WTC11 (cell line): ENCODE results near the gene SYTL5. TPM values are rescaled to one million over a fixed set of nuclear protein-coding genes. Genes with fewer than 3 reads are reported as not detected.

Experiments used
- ATAC-seq: fragments of 200-7000 bp; cut with Tn5 transposase; 2 replicates; pipeline ENCODE4 v1.10.0; 2021; ENCODE audit warnings: mild to moderate bottlenecking, moderate library complexity
- CTCF ChIA-PET: fragments of 300-600 bp; sonication (Branson Sonifier 250); formaldehyde crosslinking; loops from one replicate; lab custom pipeline; 2021; ENCODE audit warnings: antibody characterized with exemption; lab: Charles Lee
- POLR2A ChIA-PET: fragments of 350-600 bp; sonication (Branson Sonifier 250); formaldehyde crosslinking; loops from one replicate; lab custom pipeline; 2021; ENCODE audit warnings: antibody characterized with exemption; lab: Charles Lee
- DNase-seq: peaks from one replicate; pipeline ENCODE4 v3.0.0; 2021; ENCODE audit warnings: low spot score
- H3K27ac Mint-ChIP-seq: 2 replicates; pipeline ENCODE4 v1.8.0; 2021; ENCODE audit warnings: mixed read lengths
- H3K27me3 Mint-ChIP-seq: 2 replicates; pipeline ENCODE4 v1.8.0; 2021; ENCODE audit warnings: low read depth, mild to moderate bottlenecking, moderate library complexity, mixed read lengths
- H3K36me3 Mint-ChIP-seq: 2 replicates; pipeline ENCODE4 v1.8.0; 2021; ENCODE audit warnings: mixed read lengths
- H3K4me1 Mint-ChIP-seq: 2 replicates; pipeline ENCODE4 v1.8.0; 2022; ENCODE audit warnings: mixed read lengths
- H3K4me3 Mint-ChIP-seq: 2 replicates; pipeline ENCODE4 v1.8.0; 2021; ENCODE audit warnings: mild to moderate bottlenecking, moderate library complexity, mixed read lengths
- H3K9me3 Mint-ChIP-seq: 2 replicates; pipeline ENCODE4 v1.8.0; 2021; ENCODE audit warnings: mixed read lengths
- AR ChIP-seq: fragments of 250-450 bp; sonication (Bioruptor Pico); IDR thresholded peaks from 2 replicates; pipeline ENCODE4 v1.9.0; 2021; ENCODE audit warnings: mild to moderate bottlenecking
- ATF1 ChIP-seq: sonication (generic); formaldehyde crosslinking; IDR thresholded peaks from 2 replicates; pipeline ENCODE4 v1.8.1; 2023; ENCODE audit warnings: mild to moderate bottlenecking, moderate library complexity, missing genetic modification reagents
- CREM ChIP-seq: sonication (generic); formaldehyde crosslinking; IDR thresholded peaks from 2 replicates; pipeline ENCODE4 v1.8.1; 2022; ENCODE audit warnings: mild to moderate bottlenecking, missing genetic modification reagents, moderate library complexity
- CTCF ChIP-seq: fragments of 200-600 bp; IDR thresholded peaks from 2 replicates; pipeline ENCODE4 v1.8.0; 2022; ENCODE audit warnings: antibody characterized with exemption
- E2F4 ChIP-seq: sonication (generic); formaldehyde crosslinking; IDR thresholded peaks from 2 replicates; pipeline ENCODE4 v1.8.1; 2022; ENCODE audit warnings: low read depth, mild to moderate bottlenecking, moderate library complexity, missing genetic modification reagents, borderline replicate concordance
- ETV6 ChIP-seq: sonication (generic); formaldehyde crosslinking; IDR thresholded peaks from 2 replicates; pipeline ENCODE4 v1.8.1; 2022; ENCODE audit warnings: mild to moderate bottlenecking, missing genetic modification reagents
- FOXJ3 ChIP-seq: sonication (generic); formaldehyde crosslinking; IDR thresholded peaks from 2 replicates; pipeline ENCODE4 v1.9.0; 2021; ENCODE audit warnings: missing genetic modification reagents, mild to moderate bottlenecking, borderline replicate concordance
- FOXP1 ChIP-seq: sonication (generic); formaldehyde crosslinking; IDR thresholded peaks from 2 replicates; pipeline ENCODE4 v1.8.0; 2022; ENCODE audit warnings: missing genetic modification reagents, mild to moderate bottlenecking, moderate library complexity, borderline replicate concordance
- FOXP4 ChIP-seq: sonication (generic); formaldehyde crosslinking; IDR thresholded peaks from 2 replicates; pipeline ENCODE4 v1.8.0; 2022; ENCODE audit warnings: mild to moderate bottlenecking, missing genetic modification reagents
- GTF2I ChIP-seq: fragments of 250-450 bp; sonication (Bioruptor Pico); conservative IDR thresholded peaks from 2 replicates; pipeline ENCODE4 v1.4.0; 2021; ENCODE audit warnings: mild to moderate bottlenecking
- HMGA2 ChIP-seq: fragments of 250-450 bp; sonication (Bioruptor Pico); IDR thresholded peaks from 2 replicates; pipeline ENCODE4 v1.4.0; 2021; ENCODE audit warnings: mild to moderate bottlenecking, moderate library complexity
- IRF1 ChIP-seq: sonication (generic); formaldehyde crosslinking; IDR thresholded peaks from 2 replicates; pipeline ENCODE4 v1.8.0; 2023; ENCODE audit warnings: missing genetic modification reagents
- JUN ChIP-seq: sonication (generic); formaldehyde crosslinking; IDR thresholded peaks from 2 replicates; pipeline ENCODE4 v1.8.0; 2023; ENCODE audit warnings: mild to moderate bottlenecking, missing genetic modification reagents
- MAX ChIP-seq: sonication (generic); formaldehyde crosslinking; IDR thresholded peaks from 2 replicates; pipeline ENCODE4 v1.8.0; 2022; ENCODE audit warnings: mild to moderate bottlenecking, missing genetic modification reagents
- NFE2L1 ChIP-seq: sonication (generic); formaldehyde crosslinking; IDR thresholded peaks from 2 replicates; pipeline ENCODE4 v1.8.1; 2023; ENCODE audit warnings: missing genetic modification reagents
- NR1H2 ChIP-seq: sonication (generic); formaldehyde crosslinking; IDR thresholded peaks from 2 replicates; pipeline ENCODE4 v1.9.0; 2021; ENCODE audit warnings: mild to moderate bottlenecking, moderate library complexity, missing genetic modification reagents
- NR2C2 ChIP-seq: sonication (generic); formaldehyde crosslinking; IDR thresholded peaks from 2 replicates; pipeline ENCODE4 v1.8.0; 2022; ENCODE audit warnings: mild to moderate bottlenecking, missing genetic modification reagents
- PRRX2 ChIP-seq: fragments of 250-450 bp; sonication (Bioruptor Pico); IDR thresholded peaks from 2 replicates; pipeline ENCODE4 v1.8.0; 2021; ENCODE audit warnings: mild to moderate bottlenecking
- RORB ChIP-seq: fragments of 250-450 bp; sonication (Bioruptor Pico); IDR thresholded peaks from 2 replicates; pipeline ENCODE4 v1.9.0; 2021; ENCODE audit warnings: mild to moderate bottlenecking
- SMAD3 ChIP-seq: sonication (generic); formaldehyde crosslinking; IDR thresholded peaks from 2 replicates; pipeline ENCODE4 v1.8.0; 2022; ENCODE audit warnings: missing genetic modification reagents, mild to moderate bottlenecking, borderline replicate concordance
- SMAD4 ChIP-seq: sonication (generic); formaldehyde crosslinking; IDR thresholded peaks from 2 replicates; pipeline ENCODE4 v1.8.0; 2022; ENCODE audit warnings: mild to moderate bottlenecking, missing genetic modification reagents
- TP53 ChIP-seq: sonication (generic); formaldehyde crosslinking; IDR thresholded peaks from 2 replicates; pipeline ENCODE4 v1.8.1; 2023; ENCODE audit warnings: mild to moderate bottlenecking, missing genetic modification reagents
- ZBTB21 ChIP-seq: sonication (generic); formaldehyde crosslinking; IDR thresholded peaks from 2 replicates; pipeline ENCODE4 v1.8.1; 2023; ENCODE audit warnings: mild to moderate bottlenecking, missing genetic modification reagents, borderline replicate concordance
- ZNF416 ChIP-seq: fragments of 250-450 bp; sonication (Bioruptor Pico); IDR thresholded peaks from 2 replicates; pipeline ENCODE4 v1.9.0; 2021; ENCODE audit warnings: mild to moderate bottlenecking, inconsistent platforms
- total RNA-seq: library from RNA; stranded (reverse); gene quantifications from 3 replicates; pipeline ENCODE4 v1.2.3, GENCODE V29; 2021

SYTL5 gene
- total RNA-seq, 1 experiment from 2014 or later, result 0.26 TPM

GRCh38 chrX:38082309-38082708, 76.0 kb downstream of the SYTL5 start:
- DNase-seq, result no peak
- CTCF ChIA-PET, result no interaction called here

GRCh38 chrX:38085813-38086212, 79.5 kb downstream of the SYTL5 start:
- ChIA-PET POLR2A (no interaction called here), CTCF (no interaction called here)
- no peak overlapping the region for H3K27ac Mint-ChIP-seq
- H3K27me3 Mint-ChIP-seq, result no peaks in the 10 kb centered on the region; the same call in 1 of the 2 replicates
- H3K4me3 Mint-ChIP-seq, result no peak overlapping the region
- no peak for DNase-seq
- no peaks in the 10 kb centered on the region for H3K36me3 Mint-ChIP-seq
- no peaks in the 10 kb centered on the region for H3K9me3 Mint-ChIP-seq
- H3K4me1 Mint-ChIP-seq, result peaks cover 3% of the 10 kb centered on the region
- no peak for TF ChIP-seq ATF1 (CRISPR knock-in tag)
- no peak for TF ChIP-seq FOXP1 (CRISPR knock-in tag)
- TF ChIP-seq FOXP4 (CRISPR knock-in tag), result no peak
- no peak for TF ChIP-seq CREM (CRISPR knock-in tag)
- TF ChIP-seq FOXJ3, result no peak
- TF ChIP-seq SMAD4, result no peak
- no peak for TF ChIP-seq IRF1
- no peak for TF ChIP-seq SMAD3
- TF ChIP-seq CTCF, result no peak
- TF ChIP-seq MAX, result no peak
- no peak for TF ChIP-seq RORB
- TF ChIP-seq AR, result no peak
- no peak for TF ChIP-seq HMGA2
- no peak for TF ChIP-seq JUN
- no peak for TF ChIP-seq NR2C2
- TF ChIP-seq NFE2L1, result no peak
- TF ChIP-seq PRRX2, result no peak
- TF ChIP-seq ETV6 (CRISPR knock-in tag), result no peak
- TF ChIP-seq GTF2I (CRISPR knock-in tag), result no peak
- TF ChIP-seq ZBTB21 (CRISPR knock-in tag), result no peak
- ATAC-seq, result no peak

More at GRCh38 chrX:38082309-38082708, 76.0 kb downstream of the SYTL5 start:
- ATAC-seq, result no peak
- H3K9me3 Mint-ChIP-seq, result no peaks in the 10 kb centered on the region
- POLR2A ChIA-PET, result no interaction called here
- H3K4me1 Mint-ChIP-seq, result peaks cover 3% of the 10 kb centered on the region
- no peaks in the 10 kb centered on the region for H3K27me3 Mint-ChIP-seq
- H3K27ac Mint-ChIP-seq, result no peak overlapping the region
- no peaks in the 10 kb centered on the region for H3K36me3 Mint-ChIP-seq
- H3K4me3 Mint-ChIP-seq, result no peak overlapping the region
- TF ChIP-seq FOXP1 (CRISPR knock-in tag) (no peak), E2F4 (CRISPR knock-in tag) (no peak), TP53 (CRISPR knock-in tag) (no peak), ETV6 (CRISPR knock-in tag) (no peak), NR1H2 (CRISPR knock-in tag) (no peak), ZNF416 (CRISPR knock-in tag) (no peak)
